NCI-H1105 (cell line): ENCODE measurements around the gene ADGRA1.

Source experiments
- DNase-seq: peaks from one replicate; lab custom pipeline; 2025; lab: John Stamatoyannopoulos, UW

ADGRA1 gene

GRCh38 chr10:133076274-133077038 is 11.3 kb upstream of the ADGRA1 start:
- no peak for DNase-seq

- DNase-seq: no peak
Measured at GRCh38 chr10:133079836-133080682, 7.7 kb upstream of the ADGRA1 start.

GRCh38 chr10:133080683-133081040 is 7.1 kb upstream of the ADGRA1 start:
- DNase-seq: no peak

GRCh38 chr10:133081636-133082035 is 6.1 kb upstream of the ADGRA1 start:
- no peak for DNase-seq

- DNase-seq: no peak
Measured at GRCh38 chr10:133082685-133083421, 4.9 kb upstream of the ADGRA1 start.

GRCh38 chr10:133083422-133084100 is 4.2 kb upstream of the ADGRA1 start:
- DNase-seq: no peak

GRCh38 chr10:133084491-133084890 is 3.2 kb upstream of the ADGRA1 start:
- DNase-seq: no peak

GRCh38 chr10:133085251-133086125 is 2.2 kb upstream of the ADGRA1 start:
- DNase-seq: no peak

GRCh38 chr10:133086247-133086646 is 1.5 kb upstream of the ADGRA1 start:
- no peak for DNase-seq

GRCh38 chr10:133087045-133087678 is 562 bp upstream of the ADGRA1 start:
- DNase-seq: no peak

GRCh38 chr10:133088179-133088955 is 643 bp downstream of the ADGRA1 start:
- DNase-seq: no peak

- no peak for DNase-seq
Measured at GRCh38 chr10:133088956-133089800, 1.5 kb downstream of the ADGRA1 start.

- DNase-seq: no peak
Measured at GRCh38 chr10:133090101-133090500, 2.4 kb downstream of the ADGRA1 start.

- DNase-seq: no peak
Measured at GRCh38 chr10:133090654-133091053, 2.9 kb downstream of the ADGRA1 start.

- no peak for DNase-seq
Measured at GRCh38 chr10:133091316-133091715, 3.6 kb downstream of the ADGRA1 start.

- DNase-seq: no peak
Measured at GRCh38 chr10:133093291-133093690, 5.6 kb downstream of the ADGRA1 start.

- DNase-seq: no peak
Measured at GRCh38 chr10:133094286-133094685, 6.6 kb downstream of the ADGRA1 start.

GRCh38 chr10:133094866-133095265 is 7.1 kb downstream of the ADGRA1 start:
- no peak for DNase-seq

- DNase-seq: no peak
Measured at GRCh38 chr10:133095586-133095985, 7.9 kb downstream of the ADGRA1 start.
